BJ (cell line): Measurements from ENCODE around the gene SNAPC2. TPM values are rescaled to one million over a fixed set of nuclear protein-coding genes. Genes with fewer than 3 reads are reported as not detected.

Experiments used
- CTCF ChIA-PET: fragments of 350-600 bp; formaldehyde crosslinking; extraction: SDS; loops from one replicate; lab custom pipeline; 2021; ENCODE audit warnings: antibody characterized with exemption, inconsistent platforms; lab: Yijun Ruan, JAX
- POLR2A ChIA-PET: fragments of 300-600 bp; sonication (Branson Sonifier 250); formaldehyde crosslinking; extraction: SDS; loops from one replicate; lab custom pipeline; 2021; ENCODE audit warnings: antibody characterized with exemption; lab: Charles Lee
- DNase-seq: peaks from one replicate; pipeline ENCODE4 v3.0.0-alpha.2; 2011; ENCODE audit warnings: low read depth
- H3K27me3 ChIP-seq: 2 replicates; pipeline ENCODE4 v1.6.0; 2011; ENCODE audit warnings: low read length; ENCODE audit not compliant: control insufficient read depth, insufficient read depth
- H3K36me3 ChIP-seq: 2 replicates; pipeline ENCODE4 v1.5.1; 2011; ENCODE audit warnings: low read length; ENCODE audit not compliant: control insufficient read depth, insufficient read depth
- H3K4me3 ChIP-seq: 2 replicates; pipeline ENCODE4 v1.5.1; 2011; ENCODE audit warnings: low read depth, mild to moderate bottlenecking, control low read depth, low read length
- polyA minus RNA-seq: library from RNA; depleted of rRNA, polyadenylated mRNA; stranded (reverse); fragments of >200 nt; gene quantifications from 2 replicates; pipeline ENCODE4 v1.2.3, GENCODE V29; 2011; rRNA and poly(A)+ RNA removed
- polyA plus RNA-seq: library from polyadenylated mRNA; depleted of rRNA; stranded (reverse); fragments of >200 nt; gene quantifications from 2 replicates; pipeline ENCODE4 v1.2.3, GENCODE V29; 2011; rRNA removed
- TF ChIP-seq, protein P1 (sequence below): IDR thresholded peaks from 2 replicates; pipeline ENCODE4 v1.5.1; 2011; ENCODE audit warnings: low read depth, mild to moderate bottlenecking, control low read depth, inconsistent platforms, low read length, moderate library complexity; ENCODE audit not compliant: insufficient read depth

The SNAPC2 gene
- polyA plus RNA-seq (16.6 and 28.2 TPM in 2 replicates), polyA minus RNA-seq (10.1 and 15.6 TPM in 2 replicates)

DNA sequence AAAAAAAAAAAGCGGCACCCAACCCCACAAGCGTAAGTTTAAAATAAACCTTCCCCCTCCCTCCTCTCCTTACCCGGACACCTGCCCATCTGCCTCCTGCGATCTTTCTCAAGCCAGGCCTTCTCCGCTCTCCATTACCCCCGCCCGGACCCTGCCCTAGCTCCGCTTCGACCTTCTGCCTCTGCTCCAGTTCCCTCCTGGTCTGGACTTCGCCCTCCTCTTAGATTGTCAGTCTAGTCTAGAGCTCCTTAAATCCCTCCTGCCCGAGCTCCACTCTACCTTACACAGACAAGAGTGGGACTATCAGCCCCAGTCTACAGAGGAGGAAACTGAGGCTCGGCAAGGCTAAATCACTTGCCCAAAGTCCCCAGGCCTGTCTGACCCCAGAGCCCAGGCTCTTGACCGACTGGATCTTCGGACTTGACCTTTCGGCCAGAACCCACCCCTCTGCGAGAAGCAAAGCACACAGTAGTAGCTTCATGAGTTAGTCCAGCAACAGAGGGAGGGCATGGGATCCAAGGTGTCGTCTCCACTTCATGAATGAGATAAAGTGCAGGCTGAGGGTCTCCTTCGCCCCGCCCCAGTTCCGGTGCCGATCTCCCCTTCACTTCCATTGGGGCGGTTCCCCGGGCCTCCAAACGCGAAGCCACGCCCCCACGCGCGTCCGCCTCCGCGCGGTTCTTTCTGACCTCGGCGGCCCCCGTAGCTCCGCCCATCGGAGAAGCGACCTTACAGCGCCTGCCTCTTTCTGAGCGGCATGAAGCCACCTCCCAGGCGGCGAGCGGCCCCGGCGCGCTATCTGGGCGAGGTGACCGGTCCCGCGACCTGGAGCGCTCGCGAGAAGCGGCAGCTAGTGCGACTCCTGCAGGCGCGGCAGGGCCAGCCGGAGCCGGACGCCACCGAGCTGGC is at the start of gene SNAPC2:
TSS of gene SNAPC2 (plus strand) at position 729 of the 909 bp plus-strand sequence. CDS start at position 758, 29 bp downstream.
- H3K4me3 ChIP-seq = peak within 1 kb of the TSS; percentile 82

DNA sequence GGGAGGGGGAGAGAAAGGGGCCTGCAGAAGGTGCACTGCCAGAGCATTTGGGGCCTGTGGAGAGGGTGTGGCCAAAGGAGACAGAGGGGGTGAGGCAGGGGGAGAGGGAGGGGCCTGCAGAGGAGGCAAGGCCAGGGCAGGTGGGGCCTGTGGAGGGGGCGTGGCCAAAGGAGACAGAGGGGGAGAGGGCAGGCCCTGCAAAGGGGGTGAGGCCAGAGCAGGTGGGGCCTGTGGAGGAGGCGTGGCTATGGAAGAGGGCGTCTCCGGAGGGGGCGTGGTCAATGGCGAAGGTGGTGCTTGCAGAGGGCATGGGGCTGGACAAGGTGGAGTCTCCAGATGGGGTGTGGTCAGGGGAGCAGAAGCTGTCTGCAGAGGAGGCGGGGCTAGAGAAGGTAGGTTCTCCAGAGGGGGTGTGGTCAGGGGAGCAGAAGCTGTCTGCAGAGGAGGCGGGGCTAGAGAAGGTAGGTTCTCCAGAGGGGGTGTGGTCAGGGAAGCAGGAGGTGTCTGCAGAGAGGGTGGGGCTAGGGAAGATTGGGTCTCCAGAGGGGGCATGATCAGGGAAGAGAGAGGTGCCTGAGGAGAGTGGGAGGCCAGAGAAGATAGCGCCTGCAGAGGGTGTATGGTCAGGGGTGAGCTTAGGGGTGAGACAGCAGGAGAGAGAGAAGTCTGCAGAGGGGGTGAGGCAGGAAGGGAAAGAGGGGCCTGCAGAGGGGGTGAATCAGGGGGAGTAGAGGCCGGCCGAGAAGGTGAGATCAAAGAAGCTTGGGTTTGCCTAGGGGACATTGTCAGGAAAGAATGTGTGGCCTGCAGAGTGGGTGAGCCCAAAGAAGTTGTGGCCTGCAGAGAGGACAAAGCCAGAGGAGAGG is 49.3 kb upstream of the SNAPC2 start:
- Histone ChIP-seq H3K4me3 (no peak overlapping the region), H3K27me3 (peaks cover 21% of the 10 kb centered on the region), H3K36me3 (no peaks in the 10 kb centered on the region)
- POLR2A ChIA-PET = no interaction called here
- CTCF ChIA-PET = interaction anchor here (0.8 kb wide), 1 partner anchor 45 kb away, joined by 3 read pairs; no protein-coding TSS in a partner anchor
- TF ChIP-seq, protein P1, sequence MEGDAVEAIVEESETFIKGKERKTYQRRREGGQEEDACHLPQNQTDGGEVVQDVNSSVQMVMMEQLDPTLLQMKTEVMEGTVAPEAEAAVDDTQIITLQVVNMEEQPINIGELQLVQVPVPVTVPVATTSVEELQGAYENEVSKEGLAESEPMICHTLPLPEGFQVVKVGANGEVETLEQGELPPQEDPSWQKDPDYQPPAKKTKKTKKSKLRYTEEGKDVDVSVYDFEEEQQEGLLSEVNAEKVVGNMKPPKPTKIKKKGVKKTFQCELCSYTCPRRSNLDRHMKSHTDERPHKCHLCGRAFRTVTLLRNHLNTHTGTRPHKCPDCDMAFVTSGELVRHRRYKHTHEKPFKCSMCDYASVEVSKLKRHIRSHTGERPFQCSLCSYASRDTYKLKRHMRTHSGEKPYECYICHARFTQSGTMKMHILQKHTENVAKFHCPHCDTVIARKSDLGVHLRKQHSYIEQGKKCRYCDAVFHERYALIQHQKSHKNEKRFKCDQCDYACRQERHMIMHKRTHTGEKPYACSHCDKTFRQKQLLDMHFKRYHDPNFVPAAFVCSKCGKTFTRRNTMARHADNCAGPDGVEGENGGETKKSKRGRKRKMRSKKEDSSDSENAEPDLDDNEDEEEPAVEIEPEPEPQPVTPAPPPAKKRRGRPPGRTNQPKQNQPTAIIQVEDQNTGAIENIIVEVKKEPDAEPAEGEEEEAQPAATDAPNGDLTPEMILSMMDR = no peak
- no peak for DNase-seq

More for the DNA sequence above, at the start of gene SNAPC2:
- TF ChIP-seq, protein P1 = no peak
- POLR2A ChIA-PET = interaction anchor here (0.6 to 1.3 kb wide), 6 partner anchors 9 to 1496 kb away, joined by 3 to 20 read pairs (median 5); partner anchors contain the start of genes GPR108, MAP2K7 and TIMM44
- peak; percentile 56 for DNase-seq
- CTCF ChIA-PET = interaction anchor here (1.1 to 7.1 kb wide), 6 partner anchors 10 to 83 kb away, joined by 3 to 29 read pairs (median 10); partner anchors contain the start of gene TIMM44
- Histone ChIP-seq H3K27me3 (no peaks in the 10 kb centered on the region), H3K36me3 (peaks cover 9% of the 10 kb centered on the region)

- CTCF ChIA-PET = interaction anchor here (0.8 kb wide), 1 partner anchor 44 kb away, joined by 3 read pairs; no protein-coding TSS in a partner anchor
- Histone ChIP-seq H3K4me3 (peak overlapping the region; percentile 32), H3K36me3 (no peaks in the 10 kb centered on the region), H3K27me3 (peaks cover 22% of the 10 kb centered on the region)
- TF ChIP-seq, protein P1 = no peak
- peak; percentile 57 for DNase-seq
- POLR2A ChIA-PET = no interaction called here
These were observed 48.5 kb upstream of the SNAPC2 start for GRCh38 chr19:7871437-7872305.

GRCh38 chr19:7872306-7873204 is 47.6 kb upstream of the SNAPC2 start:
- H3K4me3 ChIP-seq = peak overlapping the region; percentile 32; the same call in 1 of the 2 replicates
- POLR2A ChIA-PET = no interaction called here

More at GRCh38 chr19:7872306-7873204, 47.6 kb upstream of the SNAPC2 start:
- Histone ChIP-seq H3K36me3 (no peaks in the 10 kb centered on the region), H3K27me3 (peaks cover 22% of the 10 kb centered on the region)
- CTCF ChIA-PET = no interaction called here
- TF ChIP-seq, protein P1 = no peak
- no peak for DNase-seq
